Mesenchymal stem cell (in vitro differentiated cells and primary cell): ENCODE data around the gene ZSCAN25.

Source experiments
- DNase-seq: peaks from one replicate; pipeline ENCODE4 v3.0.0-alpha.2; 2013
- H2AFZ ChIP-seq: one replicate; pipeline ENCODE4 v1.6.1; 2013; ENCODE audit warnings: low read depth, mild to moderate bottlenecking, control low read depth, inconsistent platforms, low read length, moderate library complexity
- H2AK5ac ChIP-seq: 2 replicates; pipeline ENCODE4 v1.6.1; 2013; ENCODE audit warnings: low read length, moderate library complexity, mild to moderate bottlenecking, inconsistent platforms; ENCODE audit not compliant: severe bottlenecking
- H2BK120ac ChIP-seq: one replicate; pipeline ENCODE4 v1.6.1; 2013; ENCODE audit warnings: low read depth, mild to moderate bottlenecking, inconsistent platforms, low read length, moderate library complexity
- H2BK12ac ChIP-seq, 2 experiments: one replicate each; pipeline ENCODE4 v1.6.1; 2013; ENCODE audit warnings: inconsistent platforms in 2 of 2, low read length in 2 of 2, mild to moderate bottlenecking in 2 of 2, moderate library complexity in 2 of 2, control low read depth in 1 of 2
- H2BK15ac ChIP-seq: one replicate; pipeline ENCODE4 v1.6.1; 2013; ENCODE audit warnings: mild to moderate bottlenecking, low read depth, inconsistent platforms; ENCODE audit not compliant: poor library complexity, severe bottlenecking
- H2BK5ac ChIP-seq: 2 replicates; pipeline ENCODE4 v1.6.1; 2013; ENCODE audit warnings: low read depth, mild to moderate bottlenecking, low read length, control low read depth, inconsistent platforms; ENCODE audit not compliant: poor library complexity, severe bottlenecking
- H3K14ac ChIP-seq, 2 experiments: one replicate each; pipeline ENCODE4 v1.6.1; 2013; ENCODE audit warnings: inconsistent platforms in 2 of 2, low read length in 2 of 2, control low read depth in 1 of 2, mild to moderate bottlenecking in 1 of 2, moderate library complexity in 1 of 2
- H3K18ac ChIP-seq, 2 experiments: one replicate each; pipeline ENCODE4 v1.6.1; 2013; ENCODE audit warnings: inconsistent platforms in 2 of 2, low read length in 2 of 2, control low read depth in 1 of 2, low read depth in 1 of 2, mild to moderate bottlenecking in 1 of 2
- H3K23ac ChIP-seq, 2 experiments: one replicate each; pipeline ENCODE4 v1.6.1; 2013; ENCODE audit warnings: inconsistent platforms in 2 of 2, low read length in 2 of 2, mild to moderate bottlenecking in 2 of 2, moderate library complexity in 2 of 2, control low read depth in 1 of 2
- H3K27ac ChIP-seq: 2 replicates; pipeline ENCODE4 v1.5.1; 2013; ENCODE audit warnings: mild to moderate bottlenecking, moderate library complexity, low read length, control low read depth, inconsistent platforms; ENCODE audit not compliant: poor library complexity, severe bottlenecking
- H3K27me3 ChIP-seq, 2 experiments: 2 replicates each; pipeline versions ENCODE4 v1.6.1 to v1.7.0; 2013; ENCODE audit warnings: low read length in 2 of 2, mild to moderate bottlenecking in 2 of 2, moderate library complexity in 2 of 2, control low read depth in 1 of 2, inconsistent platforms in 1 of 2; ENCODE audit not compliant: control insufficient read depth in 1 of 2, insufficient read depth in 1 of 2
- H3K36me3 ChIP-seq, 2 experiments: 2 replicates each; pipeline versions ENCODE4 v1.6.1 to v1.7.0; 2013; ENCODE audit warnings: low read length in 2 of 2, control low read depth in 1 of 2, inconsistent platforms in 1 of 2, low read depth in 1 of 2, mild to moderate bottlenecking in 1 of 2; ENCODE audit not compliant: insufficient read depth in 2 of 2, control insufficient read depth in 1 of 2
- H3K4ac ChIP-seq, 2 experiments: one replicate each; pipeline ENCODE4 v1.6.1; 2013; ENCODE audit warnings: inconsistent platforms in 2 of 2, low read length in 2 of 2, mild to moderate bottlenecking in 2 of 2, moderate library complexity in 2 of 2, control low read depth in 1 of 2, low read depth in 1 of 2
- H3K4me1 ChIP-seq: 2 replicates; pipeline ENCODE4 v1.6.1; 2013; ENCODE audit warnings: low read depth, low read length, control low read depth; ENCODE audit not compliant: control insufficient read depth, insufficient read depth
- H3K4me2 ChIP-seq: 2 replicates; pipeline ENCODE4 v1.6.1; 2013; ENCODE audit warnings: low read length, mild to moderate bottlenecking, inconsistent platforms; ENCODE audit not compliant: poor library complexity, severe bottlenecking
- H3K4me3 ChIP-seq, 2 experiments: 2 replicates each; pipeline versions ENCODE4 v1.5.1 to v1.7.0; 2013; ENCODE audit warnings: low read length in 2 of 2, mild to moderate bottlenecking in 2 of 2, control low read depth in 1 of 2, low read depth in 1 of 2; ENCODE audit not compliant: insufficient read depth in 1 of 2
- H3K79me1 ChIP-seq: replicated peaks from 2 replicates; pipeline ENCODE4 v1.6.1; 2013; ENCODE audit warnings: mild to moderate bottlenecking, control low read depth, low read length, inconsistent platforms; ENCODE audit not compliant: poor library complexity, severe bottlenecking
- H3K9ac ChIP-seq: 2 replicates; pipeline ENCODE4 v1.7.0; 2013; ENCODE audit warnings: mild to moderate bottlenecking, low read length, moderate library complexity
- H3K9me3 ChIP-seq: 2 replicates; pipeline ENCODE4 v1.7.0; 2013; ENCODE audit warnings: mild to moderate bottlenecking, low read length; ENCODE audit not compliant: control insufficient read depth
- H4K8ac ChIP-seq: one replicate; pipeline ENCODE4 v1.6.1; 2013; ENCODE audit warnings: inconsistent platforms, mild to moderate bottlenecking, low read length, moderate library complexity
- H4K91ac ChIP-seq: one replicate; pipeline ENCODE4 v1.6.1; 2013; ENCODE audit warnings: mild to moderate bottlenecking, low read length, inconsistent platforms
- WGBS: methylation state at CpG from one replicate; pipeline ENCODE4 v1.1.7; 2013; ENCODE audit warnings: mixed read lengths; 5-methylcytosine and 5-hydroxymethylcytosine counted together

ZSCAN25 gene

GRCh38 chr7:99639267-99639666 is 22.5 kb downstream of the ZSCAN25 start:
- no peak overlapping the region for H4K8ac ChIP-seq
- no peak overlapping the region for H3K23ac ChIP-seq
- H3K4me2 ChIP-seq, result no peak overlapping the region
- H3K36me3 ChIP-seq, result peaks cover 0 to 11% of the 10 kb centered on the region in 2 experiments
- no peak overlapping the region for H4K91ac ChIP-seq
- no peak for DNase-seq
- H3K14ac ChIP-seq, result no peak overlapping the region
- H3K4ac ChIP-seq, result no peak overlapping the region
- H3K27me3 ChIP-seq, result no peaks in the 10 kb centered on the region
- no peak overlapping the region for H3K27ac ChIP-seq
- no peak overlapping the region for H2BK12ac ChIP-seq
- no peak overlapping the region for H2BK120ac ChIP-seq
- no peak overlapping the region for H3K4me3 ChIP-seq
- no peaks in the 10 kb centered on the region for H3K4me1 ChIP-seq
- no peaks in the 10 kb centered on the region for H3K9me3 ChIP-seq
- no peak overlapping the region for H2AK5ac ChIP-seq
- H3K79me1 ChIP-seq, result no peaks in the 10 kb centered on the region
- H2AFZ ChIP-seq, result no peak overlapping the region
- H3K9ac ChIP-seq, result no peak overlapping the region
- no peak overlapping the region for H2BK5ac ChIP-seq
- no peak overlapping the region for H3K18ac ChIP-seq
- no peak overlapping the region for H2BK15ac ChIP-seq

GRCh38 chr7:99642027-99642426 is 25.3 kb downstream of the ZSCAN25 start:
- Histone ChIP-seq H4K91ac (no peak overlapping the region), H3K23ac (no peak overlapping the region), H3K4me3 (no peak overlapping the region), H3K9ac (no peak overlapping the region), H3K18ac (no peak overlapping the region), H2BK5ac (no peak overlapping the region), H3K79me1 (no peaks in the 10 kb centered on the region), H3K9me3 (no peaks in the 10 kb centered on the region), H4K8ac (no peak overlapping the region), H3K27me3 (no peaks in the 10 kb centered on the region), H3K14ac (no peak overlapping the region), H2AFZ (no peak overlapping the region), H3K36me3 (peaks cover 8 to 13% of the 10 kb centered on the region in 2 experiments), H2BK15ac (no peak overlapping the region), H3K27ac (no peak overlapping the region), H3K4me2 (no peak overlapping the region), H2BK12ac (no peak overlapping the region), H2AK5ac (no peak overlapping the region), H3K4ac (no peak overlapping the region), H3K4me1 (no peaks in the 10 kb centered on the region), H2BK120ac (no peak overlapping the region)
- WGBS, result 95% methylated on average over 1 of the region's 1 CpG
- DNase-seq, result no peak

- H3K18ac ChIP-seq, result no peak overlapping the region
- no peak overlapping the region for H2BK120ac ChIP-seq
- H3K27me3 ChIP-seq, result no peaks in the 10 kb centered on the region
- no peaks in the 10 kb centered on the region for H3K9me3 ChIP-seq
- peaks cover 10 to 12% of the 10 kb centered on the region in 2 experiments for H3K36me3 ChIP-seq
- H4K91ac ChIP-seq, result no peak overlapping the region
- H2AK5ac ChIP-seq, result no peak overlapping the region
- H3K4me1 ChIP-seq, result no peaks in the 10 kb centered on the region
- no peak overlapping the region for H3K4me3 ChIP-seq
- no peak for DNase-seq
- no peak overlapping the region for H2BK5ac ChIP-seq
- no peak overlapping the region for H3K27ac ChIP-seq
- no peaks in the 10 kb centered on the region for H3K79me1 ChIP-seq
- H4K8ac ChIP-seq, result no peak overlapping the region
- H3K9ac ChIP-seq, result no peak overlapping the region
- no peak overlapping the region for H3K4ac ChIP-seq
- 81% methylated on average over 2 of the region's 2 CpGs for whole genome bisulfite sequencing
- H3K4me2 ChIP-seq, result no peak overlapping the region
- H2BK12ac ChIP-seq, result no peak overlapping the region
- no peak overlapping the region for H2AFZ ChIP-seq
- H3K23ac ChIP-seq, result no peak overlapping the region
- H2BK15ac ChIP-seq, result no peak overlapping the region
- no peak overlapping the region for H3K14ac ChIP-seq
Observed at GRCh38 chr7:99643464-99643863, 26.7 kb downstream of the ZSCAN25 start.

GRCh38 chr7:99644431-99644830 is 27.7 kb downstream of the ZSCAN25 start:
- H3K4me2 ChIP-seq, result no peak overlapping the region
- H3K23ac ChIP-seq, result no peak overlapping the region
- no peak overlapping the region for H3K4ac ChIP-seq
- H3K27ac ChIP-seq, result no peak overlapping the region
- peaks cover 2% of the 10 kb centered on the region for H3K79me1 ChIP-seq
- H4K91ac ChIP-seq, result no peak overlapping the region
- H4K8ac ChIP-seq, result no peak overlapping the region
- no peaks in the 10 kb centered on the region for H3K27me3 ChIP-seq
- no peak overlapping the region for H2BK5ac ChIP-seq
- H2AK5ac ChIP-seq, result no peak overlapping the region
- no peak overlapping the region for H3K9ac ChIP-seq
- no peaks in the 10 kb centered on the region for H3K4me1 ChIP-seq
- peaks cover 6 to 12% of the 10 kb centered on the region in 2 experiments for H3K36me3 ChIP-seq
- DNase-seq, result no peak
- H2BK120ac ChIP-seq, result no peak overlapping the region
- H3K14ac ChIP-seq, result no peak overlapping the region
- no peak overlapping the region for H2BK15ac ChIP-seq
- H2BK12ac ChIP-seq, result no peak overlapping the region
- no peaks in the 10 kb centered on the region for H3K9me3 ChIP-seq
- no peak overlapping the region for H3K18ac ChIP-seq
- H3K4me3 ChIP-seq, result no peak overlapping the region
- H2AFZ ChIP-seq, result no peak overlapping the region
- 95% methylated on average over 3 of the region's 3 CpGs for WGBS
